Measurements from ENCODE around the gene SIX3. TPM values are rescaled to one million over a fixed set of nuclear protein-coding genes. Genes with fewer than 3 reads are reported as not detected.

Gene SIX3
- total RNA-seq, 1 donor from 2014 or later = not detected

DNA sequence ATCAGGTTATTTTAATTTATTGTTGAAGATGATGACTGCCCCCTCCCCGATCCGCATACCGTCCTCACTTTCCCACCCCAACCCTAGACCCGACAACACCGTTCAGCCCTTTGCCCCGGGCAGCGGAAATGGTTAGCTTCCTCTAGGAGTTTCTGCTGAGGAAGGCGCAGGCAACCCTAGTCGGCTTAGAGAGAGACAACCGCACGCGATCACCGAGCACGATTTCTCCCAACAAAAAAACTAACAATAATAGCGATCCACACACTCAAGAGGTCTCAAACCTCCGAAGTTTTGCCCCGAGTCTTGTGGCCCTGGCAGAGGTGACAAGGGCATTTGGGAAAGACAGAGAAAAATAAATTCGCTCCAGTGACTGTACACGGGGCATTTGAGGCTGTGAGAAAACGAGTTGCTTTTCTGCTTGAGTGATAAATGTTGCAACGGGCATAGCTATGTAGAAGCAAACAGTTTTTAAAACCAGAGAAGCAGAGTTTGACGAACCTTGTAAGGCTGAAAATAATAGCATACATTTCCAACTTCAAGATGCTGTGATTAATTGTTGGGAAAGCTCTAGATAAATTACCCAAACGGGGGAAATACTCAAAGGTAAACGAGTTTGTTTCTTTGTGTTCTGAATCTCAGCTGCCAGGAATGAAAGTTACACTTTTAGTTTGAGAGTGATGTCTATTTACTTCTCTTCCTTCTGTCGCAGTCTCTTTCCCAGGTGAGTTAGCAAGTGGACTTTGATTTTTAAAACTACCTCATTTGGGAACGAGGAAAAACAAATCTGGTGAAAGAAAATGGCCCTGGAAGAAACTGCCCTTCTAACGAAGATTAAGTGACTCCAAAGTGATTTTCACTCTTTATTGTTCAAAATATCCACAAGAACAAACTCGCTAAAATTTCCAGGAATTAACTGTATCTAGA, 11.0 kb upstream of the SIX3 start:
- no peak for DNase-seq (ENCODE audit: extremely low read depth, low read depth, low spot score)

DNA sequence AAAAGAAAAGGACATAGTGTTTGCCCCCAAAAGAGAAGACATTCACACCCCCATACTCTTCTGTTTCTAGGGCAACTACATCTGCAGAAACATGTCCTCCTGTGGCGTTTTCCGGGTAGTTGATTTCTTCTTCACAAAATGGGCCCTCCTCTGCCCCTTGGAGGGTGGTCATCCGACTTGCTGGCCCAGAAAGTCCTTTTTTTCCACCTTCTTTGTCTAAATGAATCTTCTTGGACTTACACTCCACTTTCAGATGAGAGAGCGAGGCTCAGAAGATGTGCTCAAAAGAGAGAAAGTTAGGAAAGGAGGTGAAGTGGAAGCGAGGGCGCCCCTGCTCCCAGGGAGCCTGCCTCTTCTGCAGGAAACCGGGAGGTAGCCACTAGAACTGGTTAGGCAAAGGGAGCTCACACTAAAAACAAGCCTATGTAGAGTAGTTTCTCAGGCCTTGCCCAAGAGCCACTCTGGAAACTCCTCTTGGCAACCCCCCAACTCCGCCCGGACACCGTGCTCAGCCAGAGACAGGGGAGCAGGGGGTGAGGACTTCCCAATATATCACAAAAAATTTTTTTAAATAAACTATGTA, 10.2 kb upstream of the SIX3 start:
- DNase-seq (ENCODE audit: extremely low read depth, low read depth, low spot score) = no peak

DNA sequence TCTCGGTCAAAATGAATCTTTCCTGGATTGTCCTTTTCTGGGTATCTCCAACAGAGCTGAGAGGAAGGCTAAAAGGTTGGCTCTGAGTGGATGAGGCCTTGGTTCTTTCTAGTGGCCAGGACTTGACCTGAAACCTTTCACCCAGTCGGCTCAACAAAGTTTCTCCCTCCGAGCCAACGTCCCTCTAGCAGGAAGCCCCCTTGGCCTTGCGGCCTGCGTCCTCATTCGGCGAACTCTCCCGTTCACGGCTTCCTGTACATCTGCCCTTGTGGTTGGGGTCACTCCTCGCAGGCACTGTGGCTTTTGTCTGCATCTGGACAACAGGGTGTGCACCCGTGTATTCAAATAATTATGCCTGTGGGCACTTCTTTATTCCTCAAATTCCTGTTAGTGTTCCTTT, 9.4 kb upstream of the SIX3 start:
- no peak for DNase-seq (ENCODE audit: extremely low read depth, low read depth, low spot score)

DNA sequence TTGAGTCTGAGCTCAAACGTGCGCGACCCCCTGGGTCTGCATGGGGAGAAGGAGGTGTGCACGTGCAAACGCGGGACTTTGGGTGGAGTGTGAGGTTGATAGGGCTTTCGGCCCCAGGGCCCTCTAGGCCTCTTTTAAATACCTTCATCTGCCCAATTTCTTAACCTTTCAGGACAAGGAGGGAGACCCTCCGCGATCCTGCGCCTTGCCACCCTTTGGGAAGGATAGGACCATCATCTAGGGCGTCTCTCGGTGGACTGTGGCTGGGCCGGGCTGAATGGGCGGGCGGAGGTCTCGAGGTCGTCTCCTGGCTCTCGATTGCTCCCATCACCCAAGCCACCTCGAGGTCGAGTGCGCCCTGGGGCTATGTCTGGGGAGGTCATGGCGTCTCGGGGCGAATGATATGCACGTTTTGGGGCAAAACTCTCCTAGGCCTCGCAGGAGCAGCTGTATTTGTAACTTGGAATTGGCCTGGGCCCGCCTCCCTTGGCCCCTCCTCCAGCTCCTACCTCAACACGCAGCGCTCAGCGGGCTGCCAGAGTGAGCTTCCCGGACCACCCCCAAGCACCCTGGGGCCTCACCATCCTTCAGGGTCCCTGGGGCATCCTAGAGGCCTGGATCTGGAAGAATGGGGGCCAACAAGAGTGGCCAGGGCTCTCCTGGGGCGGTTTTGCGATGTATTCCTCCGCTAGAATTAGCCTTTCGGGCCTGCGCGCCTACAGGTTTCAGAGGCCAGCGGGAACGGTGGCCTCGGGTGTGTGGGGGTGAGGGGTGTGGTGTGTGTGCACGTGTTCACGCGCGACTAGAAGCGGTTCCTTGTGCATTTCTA, 8.7 kb upstream of the SIX3 start:
- no peak for DNase-seq (ENCODE audit: extremely low read depth, low read depth, low spot score)

DNA sequence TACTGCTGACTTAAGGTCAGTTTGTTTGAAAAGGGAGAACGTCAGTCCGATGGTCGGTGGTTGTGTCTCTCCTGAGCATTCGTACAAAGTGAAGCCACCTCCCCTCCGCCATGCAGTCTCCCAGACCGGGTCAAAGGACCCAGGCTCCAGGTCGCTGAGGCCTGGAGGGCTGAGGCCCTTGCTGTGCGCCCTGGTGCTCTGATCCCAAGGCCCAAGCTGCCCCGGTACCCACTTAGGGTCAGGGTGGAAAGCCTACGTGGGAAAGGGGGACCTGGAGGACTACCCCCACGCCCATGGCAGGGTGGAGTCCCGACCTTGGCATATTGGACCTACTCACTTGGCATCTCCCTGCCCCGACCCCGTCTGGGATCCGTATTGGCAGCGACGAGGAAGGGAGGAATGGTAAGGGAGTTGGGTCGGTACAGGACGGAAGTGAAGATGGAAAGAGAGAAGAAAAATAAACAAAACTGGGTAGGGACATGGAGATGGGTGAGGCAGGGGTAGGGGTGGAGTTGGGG, 8.0 kb upstream of the SIX3 start:
- no peak for DNase-seq (ENCODE audit: extremely low read depth, low read depth, low spot score)

DNA sequence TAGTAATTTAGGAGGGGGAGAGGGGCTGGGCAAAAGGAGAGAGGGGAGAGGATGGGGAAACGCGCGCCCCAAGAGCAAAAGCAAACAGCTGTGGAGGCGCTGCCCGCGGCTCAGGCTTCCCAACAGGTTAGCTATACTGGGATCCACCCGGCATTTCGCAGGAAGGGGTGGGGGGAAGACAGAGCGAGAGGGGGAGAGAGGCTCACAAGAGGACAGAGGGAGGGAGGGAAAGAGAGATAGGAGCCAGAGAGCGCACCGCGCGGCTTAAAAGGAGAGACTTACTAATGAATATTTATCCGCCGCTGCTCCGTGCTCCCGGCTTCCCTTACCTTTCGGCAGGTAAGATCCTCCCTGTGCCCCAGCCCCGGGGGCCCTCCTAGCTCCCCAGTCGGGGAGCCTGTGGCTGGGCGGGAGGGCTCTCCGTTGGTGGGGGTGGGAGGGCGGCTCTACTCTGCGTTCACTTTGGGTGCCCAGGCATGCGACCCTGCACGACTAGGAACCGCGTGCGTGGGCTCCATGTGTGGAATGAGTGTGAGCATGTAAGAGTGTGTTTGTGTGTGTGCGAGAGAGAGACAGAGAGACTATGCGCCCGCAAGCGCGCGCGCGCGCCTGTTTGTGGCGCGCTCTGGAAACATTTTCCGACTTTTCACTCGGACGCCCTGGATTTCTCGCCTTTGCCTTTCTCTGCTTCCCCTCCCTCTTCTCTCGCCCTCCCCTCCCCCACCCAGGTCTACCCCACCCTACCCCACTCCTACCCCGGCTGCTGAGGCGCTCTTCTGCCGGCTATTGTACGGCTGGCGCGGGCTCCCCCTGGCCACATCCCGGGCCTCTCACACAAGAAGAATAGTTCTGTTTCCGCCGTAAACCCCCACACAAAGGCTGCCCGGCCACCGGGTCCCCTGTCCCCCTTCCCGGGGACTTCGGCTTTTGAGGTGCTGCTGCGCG, 7.2 kb upstream of the SIX3 start:
- DNase-seq (ENCODE audit: extremely low read depth, low read depth, low spot score) = no peak

DNA sequence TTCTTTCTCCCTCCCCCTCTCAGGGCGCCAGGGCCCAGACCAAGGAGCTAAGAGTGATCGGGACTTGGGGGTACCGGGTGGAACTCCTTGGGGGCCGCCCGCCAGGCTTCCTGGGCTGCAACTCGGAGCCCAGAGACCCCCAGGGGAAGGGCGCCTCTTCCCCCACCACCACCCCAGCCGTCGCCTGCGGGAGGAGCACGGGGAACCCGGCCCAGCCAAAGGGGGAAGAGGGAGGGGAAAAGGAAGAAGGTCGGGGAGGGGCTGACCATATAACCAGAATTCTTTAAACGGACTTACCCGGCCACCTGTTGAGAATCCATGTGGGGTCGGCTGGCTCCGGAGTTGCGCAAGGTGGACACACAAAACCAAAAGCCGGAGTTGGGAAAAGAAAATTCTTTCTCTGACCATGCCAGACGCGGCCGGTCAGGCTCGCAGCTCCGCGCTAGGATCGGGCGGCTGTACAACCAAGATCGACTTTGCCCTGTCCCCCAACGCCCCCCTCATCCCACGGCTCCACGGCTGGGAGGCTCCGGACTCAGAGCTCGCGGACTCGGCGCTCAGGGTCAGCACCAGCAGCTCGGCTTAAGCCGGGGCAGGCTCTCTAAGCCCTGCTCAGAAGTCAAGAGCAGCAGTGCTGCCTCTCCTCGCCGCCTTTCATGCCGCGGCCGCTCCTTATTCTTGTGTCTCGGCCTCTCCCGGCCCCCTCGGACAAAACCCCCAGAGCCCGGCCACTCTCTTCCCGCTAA, 6.3 kb upstream of the SIX3 start:
- no peak for DNase-seq (ENCODE audit: extremely low read depth, low read depth, low spot score)

DNA sequence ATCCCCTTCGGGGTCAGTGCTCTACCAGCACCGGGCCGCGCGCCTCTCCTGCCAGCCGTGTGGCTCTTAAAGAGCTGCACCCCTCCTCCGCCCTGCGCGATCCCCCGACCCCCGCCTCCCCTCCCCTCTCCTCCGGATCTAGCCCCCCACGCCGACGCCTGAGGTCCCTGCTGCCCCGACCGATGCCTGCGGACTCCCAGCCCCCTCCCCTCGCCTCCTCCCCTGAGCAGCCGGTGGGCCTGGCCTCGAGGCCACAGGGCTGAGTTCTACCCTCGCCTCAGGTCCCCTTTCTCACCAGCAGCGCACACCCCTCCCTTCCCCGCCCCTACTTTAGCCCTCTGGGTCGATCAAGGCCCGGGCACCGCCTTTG, 5.8 kb upstream of the SIX3 start:
- DNase-seq (ENCODE audit: extremely low read depth, low read depth, low spot score) = no peak

DNA sequence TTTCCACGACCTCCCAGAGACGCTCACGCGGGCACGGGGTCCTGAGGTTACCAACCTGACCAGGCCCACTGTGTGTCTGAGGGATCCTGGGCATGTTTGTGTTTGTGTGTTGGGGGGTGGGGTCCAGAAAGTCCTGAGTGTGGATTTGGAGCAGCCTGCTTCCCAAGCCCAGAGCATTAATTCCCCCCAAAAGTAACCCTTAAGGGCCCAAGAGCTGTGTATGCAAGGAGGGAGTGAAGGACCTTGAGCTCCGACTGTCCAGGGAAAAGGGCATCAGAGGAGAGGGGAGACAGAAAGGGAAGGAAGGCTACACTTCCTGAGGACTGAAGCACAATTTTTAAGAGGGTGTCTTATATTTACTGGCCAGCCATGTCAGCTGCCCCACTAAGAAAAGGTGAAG, 5.2 kb upstream of the SIX3 start:
- no peak for DNase-seq (ENCODE audit: extremely low read depth, low read depth, low spot score)

DNA sequence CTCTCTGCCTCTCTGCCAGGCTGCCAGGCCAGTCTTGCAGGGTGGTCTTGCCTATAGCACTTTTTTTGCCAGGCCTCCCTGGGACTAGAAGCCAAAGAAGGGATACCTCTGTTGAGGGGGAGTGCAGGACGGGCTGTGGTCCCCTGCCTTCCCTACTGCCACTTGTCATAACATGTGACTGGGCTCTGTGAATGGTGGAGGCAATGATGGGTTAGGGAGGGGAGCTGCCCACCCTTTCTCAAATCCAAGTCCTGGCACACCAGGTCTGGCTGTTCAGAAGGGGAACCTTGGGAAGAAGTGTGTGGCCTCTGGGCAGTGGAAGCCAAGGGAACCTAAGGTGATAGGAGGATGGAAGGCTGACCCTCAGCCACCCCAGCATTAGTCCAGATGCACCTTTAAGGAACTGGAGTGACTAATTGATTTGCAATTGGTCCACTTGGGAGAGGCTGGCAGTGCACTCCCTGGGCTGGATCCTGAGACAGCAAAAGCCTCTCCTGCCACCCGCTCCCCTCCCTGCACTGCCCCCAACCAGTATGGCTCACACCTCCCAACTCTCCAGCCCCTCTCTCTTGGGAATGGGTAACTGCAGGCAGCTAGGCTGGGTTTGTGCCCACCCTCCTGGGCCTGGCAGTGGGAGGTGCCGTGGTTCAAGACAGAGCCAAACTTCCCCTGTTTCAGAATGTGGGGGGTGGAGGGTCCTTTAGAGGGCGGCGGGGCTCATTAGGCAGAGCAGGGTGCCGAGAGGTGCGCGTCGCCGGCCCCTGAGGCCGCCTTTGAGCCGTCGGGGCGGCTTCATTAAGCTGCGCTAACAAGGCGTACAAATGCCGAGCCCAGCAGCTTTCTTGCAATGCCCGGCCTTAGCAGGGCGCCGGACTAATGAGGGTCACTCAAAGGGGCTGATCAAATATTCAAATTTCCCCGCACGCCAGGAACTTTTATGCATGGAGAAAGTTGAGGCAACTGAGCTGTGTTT, 4.5 kb upstream of the SIX3 start:
- DNase-seq (ENCODE audit: extremely low read depth, low read depth, low spot score) = no peak

DNA sequence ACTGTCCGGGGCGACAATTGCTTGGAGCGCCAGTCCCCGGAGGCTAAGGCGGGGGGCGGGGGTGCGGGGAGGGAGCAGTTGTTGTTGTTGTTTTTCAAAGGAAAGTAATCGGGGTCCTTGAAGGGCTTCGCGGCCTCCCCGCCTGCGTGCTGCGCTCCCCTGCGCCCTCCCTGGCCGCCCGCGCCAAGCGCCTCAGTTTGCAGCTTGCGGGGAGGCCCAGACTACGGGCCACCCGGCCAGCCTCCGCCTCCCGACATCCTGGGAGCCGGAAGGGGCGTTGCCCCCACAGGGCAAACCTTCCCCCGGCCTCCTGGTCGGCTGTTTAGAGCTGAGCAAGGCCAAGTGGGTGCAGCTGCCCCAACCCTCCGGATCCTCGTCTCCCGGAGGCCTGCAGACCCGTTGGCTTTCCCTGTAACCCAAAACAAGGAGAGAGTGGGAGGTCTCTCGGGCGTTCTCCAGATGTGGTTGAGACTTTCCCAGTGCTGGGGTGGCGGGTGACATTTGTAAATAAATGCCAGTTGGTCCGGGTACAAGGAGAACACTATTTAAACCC, 3.7 kb upstream of the SIX3 start:
- DNase-seq (ENCODE audit: extremely low read depth, low read depth, low spot score) = no peak

DNA sequence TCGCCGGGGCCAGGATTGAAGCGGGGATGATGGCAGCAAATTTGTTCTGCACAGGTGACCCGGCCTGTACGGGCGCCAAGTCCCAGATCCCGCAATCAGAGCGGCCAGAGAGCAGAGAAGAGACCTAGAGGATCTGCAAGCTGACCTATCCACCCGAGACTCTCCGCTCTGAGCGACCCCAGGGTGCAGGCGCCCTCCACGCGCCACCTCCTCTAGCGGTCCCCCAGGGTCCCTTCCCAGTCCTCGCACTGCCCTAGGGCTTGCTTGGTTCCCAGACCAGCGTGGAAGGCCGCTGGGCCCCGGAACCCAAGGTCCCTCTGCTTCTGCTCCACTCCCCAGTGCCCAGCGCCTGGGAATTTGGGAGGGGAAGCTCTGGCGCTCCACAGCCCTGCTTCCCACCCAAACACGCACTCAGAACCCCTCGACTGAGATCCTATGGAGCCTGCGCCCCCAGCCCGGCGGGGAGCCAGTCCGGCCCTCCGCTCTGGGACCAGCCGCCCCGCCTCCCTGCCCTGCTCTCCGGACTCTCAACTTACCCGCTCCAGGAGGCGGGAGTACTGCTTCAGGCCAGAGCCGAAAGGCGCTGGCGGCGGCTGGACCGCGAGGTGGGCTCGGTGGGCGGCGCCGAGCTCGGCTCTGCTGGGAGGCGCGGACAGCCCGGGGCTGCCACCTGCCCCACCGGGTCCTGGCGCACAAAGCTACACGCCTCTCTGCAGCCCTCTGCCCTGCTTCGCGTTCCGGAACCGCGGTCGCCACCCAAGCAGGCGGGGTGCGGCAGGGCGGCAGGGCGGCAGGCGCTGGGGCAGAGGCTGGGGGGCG, 3.0 kb upstream of the SIX3 start:
- DNase-seq (ENCODE audit: extremely low read depth, low read depth, low spot score) = no peak

DNA sequence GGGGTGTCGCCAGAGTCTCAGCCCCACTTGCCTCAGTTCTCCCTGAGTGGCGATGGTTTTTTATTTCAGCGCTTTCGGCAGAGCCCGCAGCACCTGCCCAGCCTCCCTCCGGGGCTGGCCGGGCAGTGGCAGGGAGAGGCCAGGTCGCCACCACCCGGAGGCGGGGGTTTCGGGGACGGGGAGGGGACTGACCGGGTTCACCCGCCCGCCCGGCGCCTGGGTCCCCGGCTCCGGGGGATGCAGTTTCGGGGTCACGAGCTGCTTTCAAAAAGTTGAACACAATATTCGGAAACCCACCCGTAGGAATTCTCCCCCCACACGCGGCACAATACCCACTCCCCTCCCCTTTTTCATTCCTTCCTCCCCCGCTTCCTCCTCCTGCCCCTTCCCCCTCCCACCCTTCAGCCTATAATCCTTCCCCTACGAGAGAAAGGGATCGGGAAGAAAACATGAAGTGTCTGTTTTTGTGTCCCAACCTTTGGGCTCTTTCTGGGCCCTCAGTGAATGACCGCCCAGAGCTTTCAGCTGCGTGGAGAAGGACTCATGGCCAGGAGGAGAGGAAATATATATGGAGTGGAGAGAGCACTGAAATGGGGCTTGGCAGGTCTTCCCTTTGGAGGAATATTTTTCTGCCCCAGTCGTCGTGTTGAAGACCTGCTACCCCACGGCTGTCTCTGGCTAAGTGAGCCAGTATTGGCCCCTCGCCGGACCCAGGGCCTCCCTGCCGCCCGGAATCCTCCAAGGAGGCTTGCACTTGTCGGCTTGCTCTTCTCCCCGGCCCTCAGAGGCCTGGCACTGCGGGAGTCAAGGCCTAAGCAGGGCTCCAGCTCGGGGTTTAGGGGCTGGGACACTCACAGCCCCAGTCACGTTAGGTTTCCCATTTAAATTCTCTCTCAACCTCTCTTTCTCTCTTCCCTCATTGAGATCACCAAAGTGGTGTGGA, 2.1 kb upstream of the SIX3 start:
- DNase-seq (ENCODE audit: extremely low read depth, low read depth, low spot score) = no peak

DNA sequence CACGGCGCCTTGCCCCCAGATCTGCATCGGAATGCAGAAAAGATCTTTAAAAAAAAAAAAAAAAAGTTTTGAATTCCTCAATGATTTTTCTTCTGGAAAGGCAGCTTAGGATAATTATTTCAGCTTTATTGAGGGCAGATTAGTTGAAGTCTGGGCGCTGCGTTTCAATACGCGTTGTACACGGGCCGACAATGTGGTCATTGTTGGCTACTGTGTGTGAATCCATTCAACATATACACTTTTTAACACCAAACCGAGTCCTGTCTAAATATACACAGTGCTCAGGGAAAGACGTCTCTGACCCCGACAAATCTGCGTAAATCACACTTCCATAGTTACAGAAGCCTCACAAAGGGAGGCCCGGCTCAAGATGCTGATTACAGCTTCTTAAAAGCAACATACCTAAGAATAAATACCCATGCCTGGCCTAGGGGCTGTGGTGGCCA, 1.4 kb upstream of the SIX3 start:
- no peak for DNase-seq (ENCODE audit: extremely low read depth, low read depth, low spot score)

DNA sequence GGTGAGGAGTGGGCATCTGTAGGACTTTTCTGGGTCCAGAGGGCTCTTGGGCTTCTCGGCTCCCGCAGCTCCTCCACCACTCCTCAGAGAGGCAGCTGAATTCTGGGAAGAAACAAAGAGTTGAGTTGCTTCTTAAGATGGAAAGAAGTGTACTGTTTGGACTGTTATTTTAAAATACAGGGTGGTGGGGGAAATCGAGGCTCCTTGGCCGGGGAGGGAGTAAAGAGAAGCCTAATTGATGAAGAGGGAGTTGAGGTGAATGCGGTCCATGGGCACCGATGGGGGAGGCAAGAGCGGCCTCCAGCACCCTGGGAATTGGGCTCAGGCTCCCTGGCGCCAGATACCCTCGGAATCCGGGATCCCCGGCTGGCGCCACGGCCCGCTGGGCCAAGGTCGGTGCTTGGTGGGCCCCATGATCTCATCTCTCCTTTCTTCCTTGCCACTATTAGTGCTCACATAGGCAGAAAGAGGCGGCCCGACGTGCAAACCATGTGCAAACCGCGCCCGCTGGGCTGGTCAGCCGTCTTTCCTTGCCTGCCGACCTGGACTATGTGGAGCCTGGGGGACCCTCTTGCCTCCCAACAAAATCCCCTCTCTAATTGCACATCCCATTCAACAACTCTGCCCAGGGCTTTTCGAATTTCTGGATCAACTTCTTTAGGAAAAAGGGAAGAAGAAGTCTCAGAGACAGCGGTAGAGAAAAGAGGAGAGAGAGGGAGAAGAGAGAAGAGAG, 604 bp upstream of the SIX3 start:
- no peak for DNase-seq (ENCODE audit: extremely low read depth, low read depth, low spot score)

Data from glomerular endothelial cell (primary cell).